Transverse colon (tissue), 4 donors: ENCODE data around the gene WWC1. TPM values are rescaled to one million over a fixed set of nuclear protein-coding genes. Genes with fewer than 3 reads are reported as not detected.

ENCODE experiments used
- DNase-seq: peaks from one replicate; pipeline ENCODE4 v3.0.0-alpha.2; 2019
- H3K27ac ChIP-seq, 4 donors: fragments of 200-600 bp; sonication (generic); 2 replicates each; pipeline ENCODE4 v1.5.1; 2016 to 2018; ENCODE audit warnings: inconsistent platforms in 4 of 4
- H3K27me3 ChIP-seq: fragments of 200-600 bp; sonication (generic); 2 replicates; pipeline ENCODE4 v1.5.1; 2017; ENCODE audit warnings: inconsistent platforms
- H3K36me3 ChIP-seq, 4 donors: fragments of 200-600 bp; sonication (generic); 2 replicates each; pipeline ENCODE4 v1.5.1; 2017 to 2019; ENCODE audit warnings: inconsistent platforms in 4 of 4
- H3K4me1 ChIP-seq, 4 donors: fragments of 200-600 bp; sonication (generic); 2 replicates each; pipeline ENCODE4 v1.5.1; 2017 to 2020; ENCODE audit warnings: inconsistent platforms in 4 of 4
- H3K4me3 ChIP-seq, 4 donors: fragments of 200-600 bp; sonication (generic); 1 replicate in 1 of 4; 2 replicates in 3 of 4; pipeline versions ENCODE4 v1.5.1 to v1.6.1; 2017 to 2019; ENCODE audit warnings: inconsistent platforms in 4 of 4
- H3K9me3 ChIP-seq, 2 donors: fragments of 200-600 bp; sonication (generic); 2 replicates each; pipeline ENCODE4 v1.5.1; 2017 to 2019; ENCODE audit warnings: inconsistent platforms in 2 of 2
- CTCF ChIP-seq, 5 experiments: fragments of 200-600 bp in 3 of 5; fragments of 450-650 bp in 2 of 5; sonication (generic) in 3 of 5; IDR thresholded peaks; 1 replicate in 2 of 5; 2 replicates in 3 of 5; pipeline ENCODE4 v1.5.1; 2016 to 2017; ENCODE audit warnings: antibody characterized with exemption in 5 of 5, inconsistent platforms in 3 of 5, mild to moderate bottlenecking in 2 of 5, moderate library complexity in 1 of 5
- EP300 ChIP-seq: sonication (generic); formaldehyde crosslinking; IDR thresholded peaks from one replicate; pipeline ENCODE4 v1.6.1; 2017; ENCODE audit warnings: antibody characterized with exemption, low read depth
- POLR2A ChIP-seq: fragments of 450-650 bp; IDR thresholded peaks from one replicate; pipeline ENCODE4 v1.6.1; 2016; ENCODE audit warnings: antibody characterized with exemption, mild to moderate bottlenecking, moderate library complexity
- POLR2AphosphoS5 ChIP-seq, 3 donors: sonication (generic); formaldehyde crosslinking; IDR thresholded peaks; one replicate each; pipeline ENCODE4 v1.6.1; 2016; ENCODE audit warnings: antibody characterized with exemption in 3 of 3
- WGBS, 2 donors: methylation state at CpG; one replicate each; pipeline ENCODE4 v1.1.5; 2018; ENCODE audit warnings: low coverage in 1 of 2; 5-methylcytosine and 5-hydroxymethylcytosine counted together
- in situ Hi-C, 4 donors: fragments of 200-750 bp; cut with MboI; loops; one replicate each; pipeline versions ENCODE4 v1.15.0 to v1.15.1; 2017; ENCODE audit warnings: low sequenced_read_pairs in 3 of 4, low pct_ligation_motif_present in 1 of 4, low pct_unique_long_range_greater_than_20kb in 1 of 4
- intact Hi-C: fragments of 100-400 bp; cut with DNase I; formaldehyde crosslinking; loops from one replicate; pipeline ENCODE4 v1.15.1; 2023; ENCODE audit warnings: low total_unique reads
- total RNA-seq, 4 donors: library from RNA; depleted of rRNA; stranded (reverse); fragments of >200 nt; gene quantifications; one replicate each; pipeline ENCODE4 v1.1.0, GENCODE V29; 2016

Gene WWC1
- total RNA-seq, 4 donors from 2014 or later: 10.1 to 34.8 (median 16.8) TPM

GRCh38 chr5:168415971-168416370 lies 124.5 kb downstream of the WWC1 start:
- intact Hi-C loops: no loop called here
- in situ Hi-C loops: no loop called here

GRCh38 chr5:168417731-168418429 lies 126.4 kb downstream of the WWC1 start:
- intact Hi-C loops: no loop called here
- H3K36me3 ChIP-seq: no peaks in the 10 kb centered on the region
- H3K27me3 ChIP-seq: no peaks in the 10 kb centered on the region
- no peaks in the 10 kb centered on the region for H3K9me3 ChIP-seq
- H3K27ac ChIP-seq: no peak overlapping the region
- no peaks in the 10 kb centered on the region for H3K4me1 ChIP-seq
- 72 to 87% methylated on average over 2 to 10 of the region's 10 CpGs for WGBS, 2 donors
- no peak overlapping the region for H3K4me3 ChIP-seq
- in situ Hi-C loops: no loop called here
- DNase-seq: no peak
- TF ChIP-seq EP300 (no peak), POLR2A (no peak), POLR2AphosphoS5 (IDR thresholded peaks at IDR 0.05) (no peak), CTCF (IDR thresholded peaks at IDR 0.05) (no peak)

More at GRCh38 chr5:168415971-168416370, 124.5 kb downstream of the WWC1 start:
- TF ChIP-seq CTCF (IDR thresholded peaks at IDR 0.05) (no peak), EP300 (no peak), POLR2A (no peak), POLR2AphosphoS5 (IDR thresholded peaks at IDR 0.05) (no peak)
- no peak for DNase-seq
- 97% methylated on average over 6 of the region's 6 CpGs; no CpG with 5 or more reads in 1 of the 2 donors for WGBS, 2 donors
- H3K36me3 ChIP-seq: no peaks in the 10 kb centered on the region
- H3K27me3 ChIP-seq: no peaks in the 10 kb centered on the region
- H3K4me3 ChIP-seq: no peak overlapping the region
- no peak overlapping the region for H3K27ac ChIP-seq
- H3K9me3 ChIP-seq: no peaks in the 10 kb centered on the region
- H3K4me1 ChIP-seq: no peaks in the 10 kb centered on the region

- no peak overlapping the region for H3K4me3 ChIP-seq
- intact Hi-C loops (no loop called here), in situ Hi-C loops (no loop called here)
- TF ChIP-seq POLR2A (no peak), EP300 (no peak), CTCF (IDR thresholded peaks at IDR 0.05) (no peak), POLR2AphosphoS5 (IDR thresholded peaks at IDR 0.05) (no peak)
- no peak for DNase-seq
- H3K27ac ChIP-seq: no peak overlapping the region
- 93 to 94% methylated on average over 5 to 9 of the region's 9 CpGs for WGBS, 2 donors
- H3K36me3 ChIP-seq: no peaks in the 10 kb centered on the region
- no peaks in the 10 kb centered on the region for H3K9me3 ChIP-seq
- no peaks in the 10 kb centered on the region for H3K27me3 ChIP-seq
- no peaks in the 10 kb centered on the region for H3K4me1 ChIP-seq
These were observed 129.0 kb downstream of the WWC1 start for GRCh38 chr5:168420461-168420860.

GRCh38 chr5:168422431-168422830 lies 131.0 kb downstream of the WWC1 start:
- TF ChIP-seq CTCF (IDR thresholded peaks at IDR 0.05) (peak in 4 of 5 experiments; percentile 23 to 28 (median 24)), EP300 (no peak)
- Histone ChIP-seq H3K4me1 (no peaks in the 10 kb centered on the region), H3K4me3 (no peak overlapping the region), H3K9me3 (no peaks in the 10 kb centered on the region), H3K36me3 (no peaks in the 10 kb centered on the region), H3K27me3 (no peaks in the 10 kb centered on the region), H3K27ac (no peak overlapping the region)
- in situ Hi-C loops (no loop called here), intact Hi-C loops (no loop called here)
- 85% methylated on average over 4 of the region's 4 CpGs; no CpG with 5 or more reads in 1 of the 2 donors for WGBS, 2 donors
- DNase-seq: no peak
